Raji (cell line): Measurements from ENCODE around the gene EPN2.

ENCODE experiments used
- POLR2A ChIP-seq: IDR thresholded peaks from 2 replicates; pipeline ENCODE4 v1.6.1; 2011; ENCODE audit warnings: low read depth, low read length, control low read depth; ENCODE audit not compliant: insufficient read depth

The EPN2 gene

GRCh38 chr17:19365833-19366636, 128.9 kb downstream of the EPN2 start:
- TF ChIP-seq POLR2A, result no peak

- TF ChIP-seq POLR2A, result no peak
These were observed 129.4 kb downstream of the EPN2 start for GRCh38 chr17:19366637-19366972.

DNA sequence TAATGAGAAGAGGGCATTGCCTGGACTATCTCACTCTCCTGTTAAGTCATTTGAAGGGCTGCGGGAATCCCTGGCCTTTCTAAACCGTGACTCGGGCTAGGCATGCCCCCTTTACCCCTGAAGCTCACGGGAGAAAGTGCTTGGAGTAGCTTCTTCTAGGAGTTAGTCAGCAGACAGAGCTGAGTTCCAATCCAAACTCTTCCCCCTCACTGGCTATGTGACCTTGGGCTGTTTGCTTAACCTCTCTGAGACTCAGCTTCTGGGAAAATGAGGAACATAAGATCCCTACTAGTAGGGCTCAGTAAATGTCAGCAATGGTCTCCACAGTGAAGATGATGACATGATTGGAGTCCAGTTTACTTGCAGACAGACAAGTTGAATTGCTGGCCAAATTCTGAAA, 131.1 kb downstream of the EPN2 start:
- no peak for TF ChIP-seq POLR2A

DNA sequence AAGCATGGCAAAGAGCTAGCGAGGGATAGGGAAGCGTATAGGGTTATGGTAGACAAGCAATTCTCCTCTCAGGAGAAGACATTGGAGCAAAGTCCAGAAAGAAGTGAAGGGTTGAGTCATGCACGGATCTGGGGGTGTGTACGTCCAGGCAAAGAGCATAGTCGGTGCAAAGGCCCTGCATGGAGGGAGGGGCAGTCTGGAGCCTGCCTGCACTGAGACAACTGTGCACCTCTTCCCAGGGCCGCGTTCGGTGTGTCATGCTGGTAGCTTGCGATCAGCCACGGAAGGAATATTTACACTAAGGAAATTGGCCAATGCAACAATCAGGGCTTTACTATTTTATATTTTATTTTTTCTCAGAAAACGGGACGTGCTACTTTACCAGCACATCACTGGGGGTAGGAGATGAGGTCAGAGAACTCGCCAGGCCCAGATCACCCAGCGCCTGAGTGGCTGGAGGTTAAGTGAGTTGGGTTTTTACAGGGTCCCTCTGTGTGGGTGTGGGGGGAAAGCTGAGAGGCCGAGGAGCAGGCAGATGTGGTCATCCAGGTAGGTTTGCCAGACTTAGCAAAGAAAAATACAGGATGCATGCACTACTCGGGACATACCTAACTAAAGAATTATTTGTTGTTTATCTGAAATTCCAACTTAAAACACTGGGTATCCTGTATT, 132.1 kb downstream of the EPN2 start:
- no peak for TF ChIP-seq POLR2A

- TF ChIP-seq POLR2A, result no peak
These were observed 132.8 kb downstream of the EPN2 start for GRCh38 chr17:19369846-19370492.

- TF ChIP-seq POLR2A, result no peak
These were observed 133.4 kb downstream of the EPN2 start for GRCh38 chr17:19370493-19370960.

DNA sequence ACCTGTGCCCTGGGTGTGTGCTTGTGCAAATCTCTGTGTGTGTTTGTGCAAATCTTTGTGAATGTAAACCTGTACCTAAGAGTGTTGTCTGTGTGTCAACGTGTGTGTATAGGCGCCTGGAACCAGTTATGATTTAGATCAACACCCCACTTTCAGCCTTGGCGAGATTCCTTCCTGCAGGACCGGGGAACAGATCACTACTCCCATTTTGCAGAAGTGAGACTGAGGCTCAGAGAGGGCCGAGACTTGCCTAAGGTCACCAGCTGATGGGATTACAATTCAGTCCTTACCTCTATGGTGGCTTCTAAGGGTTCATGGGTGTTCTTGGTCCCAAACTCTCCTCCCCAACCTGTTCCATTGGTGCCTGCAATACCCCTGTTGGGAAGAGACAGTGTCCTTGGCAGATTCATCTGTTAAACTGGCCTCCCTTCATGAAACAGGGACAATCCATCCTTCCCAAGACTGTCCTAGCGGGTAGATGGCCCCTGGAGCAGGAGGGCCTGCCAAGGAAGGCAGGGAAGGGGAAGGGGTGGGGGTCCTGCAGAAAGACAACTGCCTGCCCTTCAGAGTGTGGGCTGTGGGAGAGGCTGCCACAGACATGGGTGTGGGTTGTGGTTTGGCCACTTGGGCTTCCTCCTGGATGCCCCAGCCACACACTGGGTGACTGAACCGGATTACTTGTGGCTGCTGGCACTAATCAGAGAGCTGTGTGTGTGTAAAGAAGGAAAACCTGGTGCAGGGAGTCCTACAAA, 134.3 kb downstream of the EPN2 start:
- TF ChIP-seq POLR2A, result no peak

GRCh38 chr17:19372011-19372370, 134.8 kb downstream of the EPN2 start:
- TF ChIP-seq POLR2A, result no peak

DNA sequence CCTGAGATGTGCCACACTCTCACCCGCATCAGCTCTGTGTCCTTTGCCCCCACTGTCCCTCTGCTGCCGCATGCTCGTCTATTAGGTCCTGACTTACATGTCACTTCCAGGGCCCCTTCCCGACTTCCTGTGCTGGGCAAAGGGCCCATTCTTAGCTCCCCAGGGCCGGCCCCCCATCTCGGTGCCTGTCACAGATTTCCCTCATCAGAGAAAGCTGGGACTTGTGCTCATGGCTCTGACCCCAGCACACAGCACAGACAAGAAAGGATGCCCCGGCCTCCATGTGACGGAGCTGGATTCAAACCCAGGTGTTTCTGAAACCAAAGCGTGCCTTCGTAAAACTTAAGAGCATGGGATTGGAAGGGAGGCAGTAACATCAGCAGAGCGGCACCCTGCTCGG, 135.3 kb downstream of the EPN2 start:
- TF ChIP-seq POLR2A, result no peak

GRCh38 chr17:19372866-19373504, 135.8 kb downstream of the EPN2 start:
- TF ChIP-seq POLR2A, result no peak

DNA sequence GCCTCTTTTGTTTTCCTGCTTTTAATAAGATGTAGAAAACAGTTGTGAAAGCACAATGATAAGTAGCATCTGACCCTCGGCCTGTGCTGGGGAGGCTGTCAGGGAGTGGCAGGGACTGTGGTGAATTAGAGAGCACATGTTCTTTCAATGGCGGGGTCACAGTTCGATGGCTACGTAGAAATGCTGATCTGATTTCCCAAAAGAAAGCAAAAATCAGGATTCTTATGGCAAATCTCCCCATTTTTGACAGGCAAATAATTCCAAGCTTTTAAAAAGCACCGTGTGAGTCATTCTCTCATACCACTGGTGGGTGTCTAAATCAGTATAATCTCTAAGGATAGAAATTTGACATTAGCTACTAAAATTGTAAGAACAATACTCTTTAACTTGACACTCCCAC, 137.0 kb downstream of the EPN2 start:
- TF ChIP-seq POLR2A, result no peak

GRCh38 chr17:19375732-19376131, 138.6 kb downstream of the EPN2 start:
- no peak for TF ChIP-seq POLR2A

DNA sequence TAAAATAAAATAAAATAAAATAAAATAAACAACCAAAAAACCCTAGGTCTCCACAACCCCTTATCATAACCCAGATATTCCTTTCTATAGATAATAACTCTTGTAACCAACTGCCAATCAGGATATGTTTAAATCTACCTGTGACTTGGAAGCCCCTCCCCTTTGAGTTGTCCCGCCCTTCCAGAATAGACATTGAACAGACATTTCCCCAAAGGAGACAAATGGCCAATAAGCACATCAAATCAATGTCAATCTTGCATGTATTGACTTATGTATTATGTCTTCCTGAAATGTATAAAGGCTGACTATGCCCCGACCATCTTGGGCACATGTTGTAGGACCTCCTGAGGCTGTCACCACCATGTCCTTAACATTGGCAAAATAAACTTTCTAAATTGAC, 139.6 kb downstream of the EPN2 start:
- no peak for TF ChIP-seq POLR2A

DNA sequence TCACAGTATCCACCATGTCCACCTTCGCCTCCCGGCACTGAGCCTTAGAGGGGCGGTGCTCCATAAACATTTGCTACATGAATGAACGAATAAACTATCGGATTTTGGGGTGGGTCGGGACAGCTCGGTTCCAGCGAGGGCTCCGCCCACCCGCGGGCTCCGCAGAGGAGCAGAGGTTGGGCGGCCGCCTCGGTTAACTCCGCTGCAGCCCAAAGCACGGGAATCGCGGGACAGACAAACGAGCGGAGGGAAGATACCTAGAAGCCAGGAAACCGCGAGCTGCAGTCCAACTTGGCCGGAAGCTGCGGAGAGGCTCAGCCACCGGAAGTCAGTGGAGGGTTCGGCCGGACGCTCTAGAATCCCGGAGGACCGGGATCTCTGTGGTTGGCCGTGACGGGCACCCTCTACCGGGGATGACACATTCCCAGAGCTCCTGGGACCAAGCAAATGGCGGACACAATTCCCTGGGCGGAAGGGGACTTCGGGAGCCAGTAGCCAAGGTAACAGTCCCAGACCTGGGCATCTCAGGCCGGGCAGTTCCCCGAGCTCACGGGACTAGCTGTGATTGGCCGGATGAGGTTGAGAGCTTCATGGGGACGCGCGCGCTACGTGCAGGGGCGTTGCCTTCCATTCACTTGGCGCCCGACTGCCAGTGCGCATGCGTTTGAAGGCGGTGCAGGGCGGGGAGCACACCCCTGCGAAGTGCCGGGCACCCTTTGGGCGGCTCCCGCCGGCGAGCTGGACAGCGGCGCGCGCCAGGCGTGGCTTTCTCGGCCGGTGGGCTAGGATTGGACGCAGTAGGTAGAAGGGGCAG, 140.6 kb downstream of the EPN2 start:
- peak; percentile 76 for TF ChIP-seq POLR2A
